WTC11 (cell line): Measurements from ENCODE around the gene PIF1. TPM values are rescaled to one million over a fixed set of nuclear protein-coding genes. Genes with fewer than 3 reads are reported as not detected.
A peak's percentile ranks its signal among the peaks of the same experiment; 100 is the strongest.

ENCODE experiments used
- ATAC-seq: fragments of 200-7000 bp; cut with Tn5 transposase; 2 replicates; pipeline ENCODE4 v1.10.0; 2021; ENCODE audit warnings: mild to moderate bottlenecking, moderate library complexity
- CTCF ChIA-PET: fragments of 300-600 bp; sonication (Branson Sonifier 250); formaldehyde crosslinking; loops from one replicate; lab custom pipeline; 2021; ENCODE audit warnings: antibody characterized with exemption; lab: Charles Lee
- POLR2A ChIA-PET: fragments of 350-600 bp; sonication (Branson Sonifier 250); formaldehyde crosslinking; loops from one replicate; lab custom pipeline; 2021; ENCODE audit warnings: antibody characterized with exemption; lab: Charles Lee
- DNase-seq: peaks from one replicate; pipeline ENCODE4 v3.0.0; 2021; ENCODE audit warnings: low spot score
- H3K27ac Mint-ChIP-seq: 2 replicates; pipeline ENCODE4 v1.8.0; 2021; ENCODE audit warnings: mixed read lengths
- H3K27me3 Mint-ChIP-seq: 2 replicates; pipeline ENCODE4 v1.8.0; 2021; ENCODE audit warnings: low read depth, mild to moderate bottlenecking, moderate library complexity, mixed read lengths
- H3K36me3 Mint-ChIP-seq: 2 replicates; pipeline ENCODE4 v1.8.0; 2021; ENCODE audit warnings: mixed read lengths
- H3K4me1 Mint-ChIP-seq: 2 replicates; pipeline ENCODE4 v1.8.0; 2022; ENCODE audit warnings: mixed read lengths
- H3K4me3 Mint-ChIP-seq: 2 replicates; pipeline ENCODE4 v1.8.0; 2021; ENCODE audit warnings: mild to moderate bottlenecking, moderate library complexity, mixed read lengths
- H3K9me3 Mint-ChIP-seq: 2 replicates; pipeline ENCODE4 v1.8.0; 2021; ENCODE audit warnings: mixed read lengths
- ARID4B ChIP-seq: sonication (generic); formaldehyde crosslinking; IDR thresholded peaks from 2 replicates; pipeline ENCODE4 v1.8.0; 2023; ENCODE audit warnings: missing genetic modification reagents, mild to moderate bottlenecking, borderline replicate concordance
- ATF1 ChIP-seq: sonication (generic); formaldehyde crosslinking; IDR thresholded peaks from 2 replicates; pipeline ENCODE4 v1.8.1; 2023; ENCODE audit warnings: mild to moderate bottlenecking, moderate library complexity, missing genetic modification reagents
- ATF2 ChIP-seq: sonication (generic); formaldehyde crosslinking; IDR thresholded peaks from 2 replicates; pipeline ENCODE4 v1.8.1; 2022; ENCODE audit warnings: low read depth, missing genetic modification reagents, borderline replicate concordance
- CDX4 ChIP-seq: fragments of 250-450 bp; sonication (Bioruptor Pico); IDR thresholded peaks from 2 replicates; pipeline ENCODE4 v1.9.0; 2021; ENCODE audit warnings: moderate library complexity, mild to moderate bottlenecking, inconsistent platforms, borderline replicate concordance
- FOXJ3 ChIP-seq: sonication (generic); formaldehyde crosslinking; IDR thresholded peaks from 2 replicates; pipeline ENCODE4 v1.9.0; 2021; ENCODE audit warnings: missing genetic modification reagents, mild to moderate bottlenecking, borderline replicate concordance
- FOXP1 ChIP-seq: sonication (generic); formaldehyde crosslinking; IDR thresholded peaks from 2 replicates; pipeline ENCODE4 v1.8.0; 2022; ENCODE audit warnings: missing genetic modification reagents, mild to moderate bottlenecking, moderate library complexity, borderline replicate concordance
- JAZF1 ChIP-seq: fragments of 250-450 bp; sonication (Bioruptor Pico); IDR thresholded peaks from 2 replicates; pipeline ENCODE4 v1.9.0; 2021; ENCODE audit warnings: moderate library complexity, mild to moderate bottlenecking, inconsistent platforms
- JUN ChIP-seq: sonication (generic); formaldehyde crosslinking; IDR thresholded peaks from 2 replicates; pipeline ENCODE4 v1.8.0; 2023; ENCODE audit warnings: mild to moderate bottlenecking, missing genetic modification reagents
- KAT7 ChIP-seq: sonication (generic); formaldehyde crosslinking; IDR thresholded peaks from 2 replicates; pipeline ENCODE4 v1.8.1; 2023; ENCODE audit warnings: missing genetic modification reagents, mild to moderate bottlenecking, borderline replicate concordance
- MAX ChIP-seq: sonication (generic); formaldehyde crosslinking; IDR thresholded peaks from 2 replicates; pipeline ENCODE4 v1.8.0; 2022; ENCODE audit warnings: mild to moderate bottlenecking, missing genetic modification reagents
- NFYB ChIP-seq: sonication (generic); formaldehyde crosslinking; conservative IDR thresholded peaks from 2 replicates; pipeline ENCODE4 v1.8.0; 2022; ENCODE audit warnings: low read depth, missing genetic modification reagents
- PREB ChIP-seq: sonication (generic); formaldehyde crosslinking; IDR thresholded peaks from 2 replicates; pipeline ENCODE4 v1.8.1; 2022; ENCODE audit warnings: mild to moderate bottlenecking, missing genetic modification reagents, moderate library complexity, borderline replicate concordance
- SMAD3 ChIP-seq: sonication (generic); formaldehyde crosslinking; IDR thresholded peaks from 2 replicates; pipeline ENCODE4 v1.8.0; 2022; ENCODE audit warnings: missing genetic modification reagents, mild to moderate bottlenecking, borderline replicate concordance
- SP1 ChIP-seq: sonication (generic); formaldehyde crosslinking; conservative IDR thresholded peaks from 2 replicates; pipeline ENCODE4 v1.8.1; 2022; ENCODE audit warnings: missing genetic modification reagents
- TP53 ChIP-seq: sonication (generic); formaldehyde crosslinking; IDR thresholded peaks from 2 replicates; pipeline ENCODE4 v1.8.1; 2023; ENCODE audit warnings: mild to moderate bottlenecking, missing genetic modification reagents
- ZNF416 ChIP-seq: fragments of 250-450 bp; sonication (Bioruptor Pico); IDR thresholded peaks from 2 replicates; pipeline ENCODE4 v1.9.0; 2021; ENCODE audit warnings: mild to moderate bottlenecking, inconsistent platforms
- ZNF425 ChIP-seq: fragments of 250-450 bp; sonication (Bioruptor Pico); conservative IDR thresholded peaks from 2 replicates; pipeline ENCODE4 v1.9.0; 2021; ENCODE audit warnings: mild to moderate bottlenecking
- ZNF671 ChIP-seq: fragments of 250-450 bp; sonication (Bioruptor Pico); IDR thresholded peaks from 2 replicates; pipeline ENCODE4 v1.8.0; 2021; ENCODE audit warnings: mild to moderate bottlenecking
- total RNA-seq: library from RNA; stranded (reverse); gene quantifications from 3 replicates; pipeline ENCODE4 v1.2.3, GENCODE V29; 2021
- TF ChIP-seq, protein P1 (sequence below): sonication (generic); formaldehyde crosslinking; IDR thresholded peaks from 2 replicates; pipeline ENCODE4 v1.8.1; 2023; ENCODE audit warnings: mild to moderate bottlenecking, missing genetic modification reagents
- TF ChIP-seq, protein P2 (sequence below): sonication (generic); formaldehyde crosslinking; IDR thresholded peaks from 2 replicates; pipeline ENCODE4 v1.8.1; 2022; ENCODE audit warnings: low read depth, mild to moderate bottlenecking, moderate library complexity, missing genetic modification reagents, borderline replicate concordance

PIF1 gene
- total RNA-seq, 1 experiment from 2014 or later, result 249 TPM

- no peak for DNase-seq
- no peak for ATAC-seq
- Mint-ChIP-seq H3K27me3 (no peaks in the 10 kb centered on the region), H3K4me3 (no peak overlapping the region), H3K27ac (peak overlapping the region; percentile 61), H3K36me3 (peaks cover 27% of the 10 kb centered on the region), H3K4me1 (peaks cover 64% of the 10 kb centered on the region), H3K9me3 (no peaks in the 10 kb centered on the region)
- TF ChIP-seq ZNF425 (CRISPR knock-in tag), result no peak
- no peak for TF ChIP-seq ATF1 (CRISPR knock-in tag)
- TF ChIP-seq, protein P1, sequence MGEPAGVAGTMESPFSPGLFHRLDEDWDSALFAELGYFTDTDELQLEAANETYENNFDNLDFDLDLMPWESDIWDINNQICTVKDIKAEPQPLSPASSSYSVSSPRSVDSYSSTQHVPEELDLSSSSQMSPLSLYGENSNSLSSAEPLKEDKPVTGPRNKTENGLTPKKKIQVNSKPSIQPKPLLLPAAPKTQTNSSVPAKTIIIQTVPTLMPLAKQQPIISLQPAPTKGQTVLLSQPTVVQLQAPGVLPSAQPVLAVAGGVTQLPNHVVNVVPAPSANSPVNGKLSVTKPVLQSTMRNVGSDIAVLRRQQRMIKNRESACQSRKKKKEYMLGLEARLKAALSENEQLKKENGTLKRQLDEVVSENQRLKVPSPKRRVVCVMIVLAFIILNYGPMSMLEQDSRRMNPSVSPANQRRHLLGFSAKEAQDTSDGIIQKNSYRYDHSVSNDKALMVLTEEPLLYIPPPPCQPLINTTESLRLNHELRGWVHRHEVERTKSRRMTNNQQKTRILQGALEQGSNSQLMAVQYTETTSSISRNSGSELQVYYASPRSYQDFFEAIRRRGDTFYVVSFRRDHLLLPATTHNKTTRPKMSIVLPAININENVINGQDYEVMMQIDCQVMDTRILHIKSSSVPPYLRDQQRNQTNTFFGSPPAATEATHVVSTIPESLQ (CRISPR knock-in tag), result no peak
- TF ChIP-seq TP53 (CRISPR knock-in tag), result no peak
- no peak for TF ChIP-seq JAZF1 (CRISPR knock-in tag)
- TF ChIP-seq JUN, result no peak
- TF ChIP-seq, protein P2, sequence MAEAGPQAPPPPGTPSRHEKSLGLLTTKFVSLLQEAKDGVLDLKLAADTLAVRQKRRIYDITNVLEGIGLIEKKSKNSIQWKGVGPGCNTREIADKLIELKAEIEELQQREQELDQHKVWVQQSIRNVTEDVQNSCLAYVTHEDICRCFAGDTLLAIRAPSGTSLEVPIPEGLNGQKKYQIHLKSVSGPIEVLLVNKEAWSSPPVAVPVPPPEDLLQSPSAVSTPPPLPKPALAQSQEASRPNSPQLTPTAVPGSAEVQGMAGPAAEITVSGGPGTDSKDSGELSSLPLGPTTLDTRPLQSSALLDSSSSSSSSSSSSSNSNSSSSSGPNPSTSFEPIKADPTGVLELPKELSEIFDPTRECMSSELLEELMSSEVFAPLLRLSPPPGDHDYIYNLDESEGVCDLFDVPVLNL (CRISPR knock-in tag), result no peak
- TF ChIP-seq ZNF416 (CRISPR knock-in tag), result no peak
- no peak for TF ChIP-seq ZNF671 (CRISPR knock-in tag)
- TF ChIP-seq ARID4B (CRISPR knock-in tag), result no peak
- TF ChIP-seq SP1 (CRISPR knock-in tag), result no peak
- no peak for TF ChIP-seq FOXJ3
- no peak for TF ChIP-seq NFYB (CRISPR knock-in tag)
- no peak for TF ChIP-seq KAT7 (CRISPR knock-in tag)
- no peak for TF ChIP-seq CDX4 (CRISPR knock-in tag)
- no peak for TF ChIP-seq PREB (CRISPR knock-in tag)
- TF ChIP-seq FOXP1 (CRISPR knock-in tag), result no peak
- TF ChIP-seq SMAD3 (CRISPR knock-in tag), result no peak
- TF ChIP-seq MAX (CRISPR knock-in tag), result no peak
- TF ChIP-seq ATF2 (CRISPR knock-in tag), result no peak
- CTCF ChIA-PET, result interaction anchor here (0.7 to 1.3 kb wide), 3 partner anchors 8 to 57 kb away, joined by 3 read pairs; no protein-coding TSS in a partner anchor
- POLR2A ChIA-PET, result no interaction called here
Observed at GRCh38 chr15:64847876-64848716, 22.6 kb upstream of the PIF1 start.
